Hematopoietic multipotent progenitor cell treated with erythropoietin and hydrocortisone succinate and interleukin-3 and kit ligand, for 6 days (in vitro differentiated cells): Measurements from ENCODE around the gene SNORC.
"Not testable (repeated sequence)": the region's sequence is repeated elsewhere in the genome, so short reads cannot be mapped to it uniquely, and the experiment has no call there.

Experiments used
- DNase-seq: peaks from one replicate; pipeline ENCODE4 v3.0.0-alpha.2; 2015

The SNORC gene

GRCh38 chr2:232870018-232870765 is at the start of gene SNORC:
SNORC (plus strand) TSS chr2:232870264; CDS start chr2:232870342, 78 bp downstream.
- DNase-seq: no peak

GRCh38 chr2:232829988-232830387 is 40.1 kb upstream of the SNORC start:
- no peak for DNase-seq

GRCh38 chr2:232831496-232831895 is 38.6 kb upstream of the SNORC start:
- no peak for DNase-seq

GRCh38 chr2:232833830-232834229 is 36.2 kb upstream of the SNORC start:
- DNase-seq: peak; percentile 13

GRCh38 chr2:232835687-232836208 is 34.3 kb upstream of the SNORC start:
- no peak for DNase-seq

GRCh38 chr2:232836934-232837333 is 33.1 kb upstream of the SNORC start:
- no peak for DNase-seq

- peak; percentile 78 for DNase-seq
Observed at GRCh38 chr2:232838406-232838874, 31.6 kb upstream of the SNORC start.

- DNase-seq: peak; percentile 74
Observed at GRCh38 chr2:232839411-232840079, 30.5 kb upstream of the SNORC start.

GRCh38 chr2:232842689-232843088 is 27.4 kb upstream of the SNORC start:
- DNase-seq: no peak

- DNase-seq: peak; percentile 21
Observed at GRCh38 chr2:232843834-232844233, 26.2 kb upstream of the SNORC start.

GRCh38 chr2:232846055-232846454 is 24.0 kb upstream of the SNORC start:
- no peak for DNase-seq

- no peak for DNase-seq
Observed at GRCh38 chr2:232850039-232850438, 20.0 kb upstream of the SNORC start.

- not testable (repeated sequence) for DNase-seq
Observed at GRCh38 chr2:232852081-232852480, 18.0 kb upstream of the SNORC start.

- no peak for DNase-seq
Observed at GRCh38 chr2:232852676-232853075, 17.4 kb upstream of the SNORC start.

GRCh38 chr2:232854082-232854481 is 16.0 kb upstream of the SNORC start:
- peak; percentile 86 for DNase-seq

- no peak for DNase-seq
Observed at GRCh38 chr2:232857158-232857563, 12.9 kb upstream of the SNORC start.

- DNase-seq: no peak
Observed at GRCh38 chr2:232859385-232859916, 10.6 kb upstream of the SNORC start.

GRCh38 chr2:232860593-232861241 is 9.3 kb upstream of the SNORC start:
- no peak for DNase-seq

- no peak for DNase-seq
Observed at GRCh38 chr2:232861353-232861752, 8.7 kb upstream of the SNORC start.

GRCh38 chr2:232863996-232864395 is 6.1 kb upstream of the SNORC start:
- DNase-seq: no peak

GRCh38 chr2:232865165-232865564 is 4.9 kb upstream of the SNORC start:
- no peak for DNase-seq

- no peak for DNase-seq
Observed at GRCh38 chr2:232866104-232866503, 4.0 kb upstream of the SNORC start.
